WTC11 (cell line): ENCODE results near the gene NCAM2. TPM values are rescaled to one million over a fixed set of nuclear protein-coding genes. Genes with fewer than 3 reads are reported as not detected.

Experiments used
- ATAC-seq: fragments of 200-7000 bp; cut with Tn5 transposase; 2 replicates; pipeline ENCODE4 v1.10.0; 2021; ENCODE audit warnings: mild to moderate bottlenecking, moderate library complexity
- CTCF ChIA-PET: fragments of 300-600 bp; sonication (Branson Sonifier 250); formaldehyde crosslinking; loops from one replicate; lab custom pipeline; 2021; ENCODE audit warnings: antibody characterized with exemption; lab: Charles Lee
- POLR2A ChIA-PET: fragments of 350-600 bp; sonication (Branson Sonifier 250); formaldehyde crosslinking; loops from one replicate; lab custom pipeline; 2021; ENCODE audit warnings: antibody characterized with exemption; lab: Charles Lee
- DNase-seq: peaks from one replicate; pipeline ENCODE4 v3.0.0; 2021; ENCODE audit warnings: low spot score
- H3K27ac Mint-ChIP-seq: 2 replicates; pipeline ENCODE4 v1.8.0; 2021; ENCODE audit warnings: mixed read lengths
- H3K27me3 Mint-ChIP-seq: 2 replicates; pipeline ENCODE4 v1.8.0; 2021; ENCODE audit warnings: low read depth, mild to moderate bottlenecking, moderate library complexity, mixed read lengths
- H3K36me3 Mint-ChIP-seq: 2 replicates; pipeline ENCODE4 v1.8.0; 2021; ENCODE audit warnings: mixed read lengths
- H3K4me1 Mint-ChIP-seq: 2 replicates; pipeline ENCODE4 v1.8.0; 2022; ENCODE audit warnings: mixed read lengths
- H3K4me3 Mint-ChIP-seq: 2 replicates; pipeline ENCODE4 v1.8.0; 2021; ENCODE audit warnings: mild to moderate bottlenecking, moderate library complexity, mixed read lengths
- H3K9me3 Mint-ChIP-seq: 2 replicates; pipeline ENCODE4 v1.8.0; 2021; ENCODE audit warnings: mixed read lengths
- AR ChIP-seq: fragments of 250-450 bp; sonication (Bioruptor Pico); IDR thresholded peaks from 2 replicates; pipeline ENCODE4 v1.9.0; 2021; ENCODE audit warnings: mild to moderate bottlenecking
- ARID4B ChIP-seq: sonication (generic); formaldehyde crosslinking; IDR thresholded peaks from 2 replicates; pipeline ENCODE4 v1.8.0; 2023; ENCODE audit warnings: missing genetic modification reagents, mild to moderate bottlenecking, borderline replicate concordance
- ATF6 ChIP-seq: sonication (generic); formaldehyde crosslinking; IDR thresholded peaks from 2 replicates; pipeline ENCODE4 v1.8.1; 2023; ENCODE audit warnings: mild to moderate bottlenecking, missing genetic modification reagents
- ESRRA ChIP-seq: sonication (generic); formaldehyde crosslinking; IDR thresholded peaks from 2 replicates; pipeline ENCODE4 v1.8.1; 2022; ENCODE audit warnings: mild to moderate bottlenecking, missing genetic modification reagents, borderline replicate concordance
- ETV6 ChIP-seq: sonication (generic); formaldehyde crosslinking; IDR thresholded peaks from 2 replicates; pipeline ENCODE4 v1.8.1; 2022; ENCODE audit warnings: mild to moderate bottlenecking, missing genetic modification reagents
- FOXJ3 ChIP-seq: sonication (generic); formaldehyde crosslinking; IDR thresholded peaks from 2 replicates; pipeline ENCODE4 v1.9.0; 2021; ENCODE audit warnings: missing genetic modification reagents, mild to moderate bottlenecking, borderline replicate concordance
- HMGA2 ChIP-seq: fragments of 250-450 bp; sonication (Bioruptor Pico); IDR thresholded peaks from 2 replicates; pipeline ENCODE4 v1.4.0; 2021; ENCODE audit warnings: mild to moderate bottlenecking, moderate library complexity
- IRF2 ChIP-seq: sonication (generic); formaldehyde crosslinking; IDR thresholded peaks from 2 replicates; pipeline ENCODE4 v1.8.0; 2022; ENCODE audit warnings: low read depth, missing genetic modification reagents, borderline replicate concordance
- JUN ChIP-seq: sonication (generic); formaldehyde crosslinking; IDR thresholded peaks from 2 replicates; pipeline ENCODE4 v1.8.0; 2023; ENCODE audit warnings: mild to moderate bottlenecking, missing genetic modification reagents
- MLX ChIP-seq: sonication (generic); formaldehyde crosslinking; IDR thresholded peaks from 2 replicates; pipeline ENCODE4 v1.8.1; 2023; ENCODE audit warnings: mild to moderate bottlenecking, missing genetic modification reagents, moderate library complexity
- MYBL2 ChIP-seq: sonication (generic); formaldehyde crosslinking; IDR thresholded peaks from 2 replicates; pipeline ENCODE4 v1.8.1; 2023; ENCODE audit warnings: mild to moderate bottlenecking, moderate library complexity, missing genetic modification reagents
- NFATC4 ChIP-seq: fragments of 250-450 bp; sonication (Bioruptor Pico); IDR thresholded peaks from 2 replicates; pipeline ENCODE4 v1.9.0; 2021; ENCODE audit warnings: mild to moderate bottlenecking
- OVOL2 ChIP-seq: fragments of 250-450 bp; sonication (Bioruptor Pico); IDR thresholded peaks from 2 replicates; pipeline ENCODE4 v1.9.0; 2021; ENCODE audit warnings: mild to moderate bottlenecking, borderline replicate concordance
- SMAD4 ChIP-seq: sonication (generic); formaldehyde crosslinking; IDR thresholded peaks from 2 replicates; pipeline ENCODE4 v1.8.0; 2022; ENCODE audit warnings: mild to moderate bottlenecking, missing genetic modification reagents
- SOX15 ChIP-seq: fragments of 250-450 bp; sonication (Bioruptor Pico); IDR thresholded peaks from 2 replicates; pipeline ENCODE4 v1.9.0; 2021; ENCODE audit warnings: mild to moderate bottlenecking
- TP53 ChIP-seq: sonication (generic); formaldehyde crosslinking; IDR thresholded peaks from 2 replicates; pipeline ENCODE4 v1.8.1; 2023; ENCODE audit warnings: mild to moderate bottlenecking, missing genetic modification reagents
- ZBTB21 ChIP-seq: sonication (generic); formaldehyde crosslinking; IDR thresholded peaks from 2 replicates; pipeline ENCODE4 v1.8.1; 2023; ENCODE audit warnings: mild to moderate bottlenecking, missing genetic modification reagents, borderline replicate concordance
- ZMAT4 ChIP-seq: fragments of 250-450 bp; sonication (Bioruptor Pico); IDR thresholded peaks from 2 replicates; pipeline ENCODE4 v1.9.0; 2021; ENCODE audit warnings: mild to moderate bottlenecking
- ZNF138 ChIP-seq: sonication (generic); formaldehyde crosslinking; conservative IDR thresholded peaks from 2 replicates; pipeline ENCODE4 v1.8.1; 2022; ENCODE audit warnings: mild to moderate bottlenecking, moderate library complexity, missing genetic modification reagents
- ZNF219 ChIP-seq: sonication (generic); formaldehyde crosslinking; IDR thresholded peaks from 2 replicates; pipeline ENCODE4 v1.8.0; 2023; ENCODE audit warnings: missing genetic modification reagents, mild to moderate bottlenecking, borderline replicate concordance
- ZNF281 ChIP-seq: sonication (generic); formaldehyde crosslinking; IDR thresholded peaks from 2 replicates; pipeline ENCODE4 v1.8.0; 2023; ENCODE audit warnings: mild to moderate bottlenecking, missing genetic modification reagents
- ZNF416 ChIP-seq: fragments of 250-450 bp; sonication (Bioruptor Pico); IDR thresholded peaks from 2 replicates; pipeline ENCODE4 v1.9.0; 2021; ENCODE audit warnings: mild to moderate bottlenecking, inconsistent platforms
- total RNA-seq: library from RNA; stranded (reverse); gene quantifications from 3 replicates; pipeline ENCODE4 v1.2.3, GENCODE V29; 2021

The NCAM2 gene
- total RNA-seq, 1 experiment from 2014 or later = 1.6 TPM

- TF ChIP-seq ARID4B (CRISPR knock-in tag) (no peak), HMGA2 (no peak), AR (CRISPR knock-in tag) (no peak), ZNF219 (CRISPR knock-in tag) (no peak), SOX15 (CRISPR knock-in tag) (no peak)
Observed at GRCh38 chr21:21464684-21465083, 466.5 kb downstream of the NCAM2 start (continued).

GRCh38 chr21:21466752-21467151 lies 468.5 kb downstream of the NCAM2 start:
- H3K9me3 Mint-ChIP-seq = no peaks in the 10 kb centered on the region
- H3K4me3 Mint-ChIP-seq = no peak overlapping the region
- ChIA-PET POLR2A (no interaction called here), CTCF (no interaction called here)
- no peak overlapping the region for H3K27ac Mint-ChIP-seq
- H3K36me3 Mint-ChIP-seq = no peaks in the 10 kb centered on the region
- TF ChIP-seq ZNF281 (CRISPR knock-in tag) (no peak), ZBTB21 (CRISPR knock-in tag) (no peak), SMAD4 (CRISPR knock-in tag) (no peak), OVOL2 (CRISPR knock-in tag) (no peak), ZNF416 (CRISPR knock-in tag) (no peak), ZNF138 (CRISPR knock-in tag) (no peak), JUN (CRISPR knock-in tag) (no peak), ZMAT4 (CRISPR knock-in tag) (no peak), TP53 (CRISPR knock-in tag) (no peak)
- H3K4me1 Mint-ChIP-seq = no peaks in the 10 kb centered on the region
- no peaks in the 10 kb centered on the region for H3K27me3 Mint-ChIP-seq
- no peak for ATAC-seq
- DNase-seq = no peak

- CTCF ChIA-PET = no interaction called here
- Mint-ChIP-seq H3K4me3 (no peak overlapping the region), H3K27me3 (no peaks in the 10 kb centered on the region)
- TF ChIP-seq NFATC4 (CRISPR knock-in tag) = no peak
- TF ChIP-seq ESRRA = no peak
- TF ChIP-seq ATF6 (CRISPR knock-in tag) = no peak
- TF ChIP-seq ETV6 = no peak
- TF ChIP-seq MLX (CRISPR knock-in tag) = no peak
- TF ChIP-seq FOXJ3 (CRISPR knock-in tag) = no peak
- no peak for TF ChIP-seq IRF2 (CRISPR knock-in tag)
- no peak for TF ChIP-seq HMGA2
- TF ChIP-seq MYBL2 (CRISPR knock-in tag) = no peak
Observed at GRCh38 chr21:21468003-21468402, 469.8 kb downstream of the NCAM2 start.

More at GRCh38 chr21:21468003-21468402, 469.8 kb downstream of the NCAM2 start:
- H3K27ac Mint-ChIP-seq = no peak overlapping the region
- H3K9me3 Mint-ChIP-seq = no peaks in the 10 kb centered on the region
- no peak for DNase-seq
- H3K36me3 Mint-ChIP-seq = no peaks in the 10 kb centered on the region
- no peak for ATAC-seq
- POLR2A ChIA-PET = no interaction called here
- H3K4me1 Mint-ChIP-seq = no peaks in the 10 kb centered on the region
